GM18499 (cell line): ENCODE results near the gene HS3ST4.

Experiments
- ATAC-seq: cut with Tn5 transposase; IDR thresholded peaks from one replicate; pipeline ENCODE4 v1.9.1; 2021; ENCODE audit warnings: moderate number of reproducible peaks; ENCODE audit not compliant: insufficient read depth, unreplicated experiment

The HS3ST4 gene

DNA sequence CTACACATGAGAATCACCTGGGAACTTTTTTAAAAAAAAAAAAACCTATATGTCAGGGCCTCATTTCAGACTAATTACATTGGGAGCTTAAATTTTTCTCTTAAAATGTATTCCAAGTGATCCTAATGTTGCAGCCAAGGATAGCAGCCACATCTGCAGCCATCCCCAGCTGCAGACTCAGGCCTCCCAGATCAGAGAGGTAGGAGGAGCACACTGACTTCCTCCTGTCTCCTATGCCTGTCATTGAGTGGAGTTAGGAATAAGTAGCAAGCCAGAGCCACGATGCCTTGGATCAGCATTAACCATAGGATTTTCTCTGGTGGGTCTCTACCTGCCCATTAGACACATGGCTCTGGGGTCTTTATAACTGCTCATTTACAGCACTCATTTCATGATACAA lies 463.5 kb downstream of the HS3ST4 start:
- ATAC-seq: no peak

DNA sequence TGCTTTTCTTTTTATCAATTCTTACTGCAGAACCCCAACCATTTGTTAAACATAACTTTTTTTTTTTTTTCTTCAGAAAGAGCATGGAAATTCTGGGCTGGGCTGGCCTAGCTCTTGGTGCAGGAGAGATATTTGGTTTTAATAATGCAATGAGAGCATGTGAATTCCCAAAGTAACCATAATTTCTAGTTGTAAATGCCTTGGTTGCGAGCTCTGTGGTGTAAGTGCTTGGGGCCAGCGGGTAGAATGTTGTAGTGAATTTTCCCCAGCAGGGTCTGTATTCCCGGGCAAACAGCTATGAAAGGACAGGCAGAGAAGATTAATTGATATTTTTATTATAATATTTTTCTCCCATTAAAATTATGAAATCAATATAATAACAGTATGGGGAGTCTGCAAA lies 465.6 kb downstream of the HS3ST4 start:
- ATAC-seq: no peak

DNA sequence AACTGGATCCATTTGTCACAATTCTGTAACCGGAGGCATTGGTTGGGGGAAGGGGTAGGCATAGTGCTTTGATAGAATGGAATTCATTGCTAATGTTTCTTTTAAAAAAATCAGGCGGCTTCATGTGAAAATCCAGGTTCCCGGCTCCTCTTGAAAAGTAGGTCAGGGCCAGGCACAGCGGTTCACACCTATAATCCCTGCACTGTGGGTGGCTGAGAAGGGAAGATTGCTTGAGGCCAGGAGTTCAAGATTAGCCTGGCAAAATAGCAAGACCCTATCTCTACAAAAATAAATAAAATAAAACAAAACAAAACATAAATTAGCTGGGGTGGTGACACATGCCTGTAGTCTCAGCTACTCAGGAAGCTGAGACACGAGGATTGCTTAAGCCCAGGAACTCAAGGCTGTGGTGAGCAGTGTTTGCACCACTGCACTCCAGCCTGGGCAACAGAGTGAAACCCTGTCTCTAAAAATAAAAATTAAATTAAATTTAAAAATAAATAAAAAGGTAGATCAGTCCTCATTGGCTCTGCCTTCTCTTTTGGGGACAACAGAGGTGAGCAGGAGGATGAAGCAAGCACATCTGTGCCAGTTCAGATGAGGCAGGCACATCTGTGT lies 466.5 kb downstream of the HS3ST4 start:
- ATAC-seq: no peak

DNA sequence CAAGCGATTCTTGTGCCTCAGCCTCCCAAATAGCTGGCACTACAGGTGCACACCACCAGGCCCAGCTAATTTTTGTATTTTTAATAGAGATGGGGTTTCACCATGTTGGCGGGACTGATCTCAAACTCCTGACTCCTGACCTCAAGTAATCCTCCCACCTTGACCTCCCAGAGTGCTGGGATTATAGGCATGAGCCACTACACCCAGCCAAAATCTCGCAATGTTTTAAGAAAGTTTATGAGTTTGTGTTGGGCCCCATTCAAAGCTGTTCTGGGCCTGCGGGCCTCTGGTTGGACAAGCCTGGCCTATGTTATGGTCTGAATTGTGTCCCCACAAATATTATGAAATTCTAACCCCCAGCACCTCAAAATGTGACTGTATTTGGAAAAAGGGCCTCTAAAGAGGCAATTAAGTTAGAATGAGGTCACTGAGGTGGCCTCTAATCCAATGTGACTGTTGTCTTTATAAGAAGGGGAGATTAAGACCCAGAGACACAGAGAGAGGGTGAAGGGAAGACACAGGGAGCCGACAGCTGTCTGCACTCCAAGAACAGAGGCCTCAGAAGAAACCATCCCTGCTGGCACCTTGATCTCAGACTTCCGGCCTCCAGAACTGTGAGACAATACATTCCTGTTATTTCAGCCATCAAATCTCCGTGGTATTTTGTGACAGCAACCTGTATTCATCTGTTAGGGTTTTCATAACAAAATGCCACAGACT lies 469.9 kb downstream of the HS3ST4 start:
- ATAC-seq: no peak

DNA sequence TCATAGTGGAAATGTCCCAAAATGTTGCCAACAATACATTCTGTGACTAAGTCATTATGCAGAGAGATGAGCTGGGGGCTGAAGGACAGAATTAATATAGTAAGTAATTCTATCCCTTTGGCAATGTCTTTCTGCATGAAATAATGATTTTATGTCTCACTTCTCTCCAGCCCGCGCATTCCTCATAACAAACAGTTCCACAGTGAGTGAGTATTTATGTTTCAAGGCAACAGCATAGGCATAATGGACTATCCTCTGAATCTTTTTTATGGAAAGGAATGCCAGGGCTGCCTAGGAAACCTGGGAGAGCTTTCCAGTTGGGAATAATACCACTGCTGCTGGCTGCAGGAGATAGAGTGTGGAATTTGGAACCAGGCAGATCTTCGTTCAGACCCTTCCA lies 477.7 kb downstream of the HS3ST4 start:
- ATAC-seq: no peak

DNA sequence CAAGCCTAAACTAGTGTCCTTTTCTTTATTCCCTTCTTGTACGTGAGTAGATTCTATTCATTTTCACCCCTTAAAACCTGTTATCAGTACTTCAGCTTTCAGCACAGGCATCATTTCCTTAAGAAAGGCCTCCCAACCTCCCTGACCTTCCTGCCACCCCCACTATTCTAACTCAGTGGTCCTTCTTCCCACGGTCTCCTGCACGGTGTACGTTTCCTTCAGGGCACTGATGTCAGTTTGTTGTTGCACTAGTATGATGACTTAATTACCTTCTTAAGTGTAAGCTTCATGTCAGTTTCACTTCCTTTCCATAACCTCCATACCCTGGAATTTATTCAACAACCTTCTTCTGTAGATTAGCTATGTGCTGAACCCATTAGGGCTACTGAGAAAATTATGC lies 484.2 kb downstream of the HS3ST4 start:
- ATAC-seq: no peak

DNA sequence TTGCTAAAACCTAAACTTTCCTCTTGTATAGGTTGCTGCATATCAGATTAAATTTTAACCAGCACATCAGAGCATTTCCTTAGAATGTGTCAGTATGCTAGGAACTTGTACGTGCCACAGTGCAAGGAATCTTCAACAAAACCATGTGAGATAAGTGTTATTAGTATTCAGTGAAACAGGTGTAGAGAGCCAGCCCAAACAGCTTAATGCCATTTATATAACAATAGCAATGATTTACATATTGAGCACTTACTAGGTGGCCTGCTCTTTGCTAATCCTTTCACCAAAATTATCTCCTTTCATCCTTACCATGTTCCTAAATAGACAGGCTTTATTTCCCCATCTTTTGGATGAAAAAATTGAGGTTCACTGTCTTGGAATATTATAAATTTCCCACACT lies 485.7 kb downstream of the HS3ST4 start:
- ATAC-seq: no peak

DNA sequence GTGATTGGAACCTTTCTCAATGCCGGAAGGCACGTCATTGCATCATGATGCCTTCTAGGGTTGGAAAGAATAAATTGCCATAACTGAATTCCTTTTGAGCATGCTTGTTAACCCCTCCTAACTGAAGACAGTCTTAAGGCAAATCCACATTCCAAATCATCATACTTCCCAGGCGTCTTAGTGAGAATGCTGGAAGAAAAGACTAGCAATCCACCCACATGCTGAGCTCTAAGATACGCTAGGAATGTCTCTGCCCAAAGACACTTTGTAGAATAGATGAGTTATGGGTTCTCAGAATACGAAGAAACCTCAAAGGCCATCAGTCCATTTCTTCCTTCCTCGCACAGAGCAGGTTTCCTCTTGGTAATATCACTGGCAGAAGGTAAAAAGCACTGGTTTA lies 486.5 kb downstream of the HS3ST4 start:
- no peak for ATAC-seq

DNA sequence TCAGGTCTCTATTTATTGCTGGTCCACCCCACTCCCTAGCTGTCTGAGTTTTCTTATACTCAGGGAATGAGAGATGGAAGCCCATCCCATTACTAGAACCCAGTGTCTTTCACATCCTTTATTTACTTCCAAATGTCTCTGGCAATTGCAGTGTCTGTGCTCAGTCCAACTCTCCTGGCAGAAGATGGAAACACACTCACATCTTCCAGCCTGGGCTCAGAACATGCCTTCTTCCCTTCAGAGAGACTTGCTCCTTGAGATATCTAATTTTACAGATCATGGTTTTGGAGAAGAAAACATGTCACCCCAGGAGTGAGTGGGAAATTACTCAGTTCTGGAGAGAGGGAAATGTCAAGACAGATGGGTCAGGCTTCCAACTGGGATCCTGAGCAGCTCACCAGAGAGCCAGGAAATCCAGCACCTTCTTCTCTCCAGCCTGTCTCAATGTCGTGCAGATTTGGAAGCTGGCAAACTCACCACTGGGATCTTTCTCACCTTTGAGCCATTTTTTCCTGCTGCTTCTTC lies 494.4 kb downstream of the HS3ST4 start:
- no peak for ATAC-seq
